HepG2 (cell line): ENCODE measurements around the gene PLEKHA6.

ENCODE experiments used
- CTCF ChIP-seq: sonication (generic); formaldehyde crosslinking; IDR thresholded peaks from 2 replicates; pipeline ENCODE4 v1.5.0; 2020; ENCODE audit warnings: mild to moderate bottlenecking, missing genetic modification reagents, moderate library complexity
- EP300 ChIP-seq, 3 experiments: sonication (generic) in 1 of 3; formaldehyde crosslinking in 1 of 3; IDR thresholded peaks; 2 replicates each; pipeline versions ENCODE4 v1.5.1 to v1.6.1; 2011 to 2020; ENCODE audit warnings: low read depth in 2 of 3, low read length in 2 of 3, borderline replicate concordance in 1 of 3, improper control_type of control experiment in 1 of 3, mild to moderate bottlenecking in 1 of 3, missing genetic modification reagents in 1 of 3, moderate library complexity in 1 of 3
- HHEX ChIP-seq: IDR thresholded peaks from 2 replicates; pipeline ENCODE4 v1.6.1; 2016; ENCODE audit warnings: control low read depth
- MAFF ChIP-seq: IDR thresholded peaks from 2 replicates; pipeline ENCODE4 v1.6.1; 2011; ENCODE audit warnings: low read depth, low read length, improper control_type of control experiment
- MAFK ChIP-seq, 2 experiments: IDR thresholded peaks in 1 of 2; conservative IDR thresholded peaks in 1 of 2; 2 replicates each; pipeline ENCODE4 v1.6.1; 2011; ENCODE audit warnings: improper control_type of control experiment in 2 of 2, low read length in 2 of 2
- RFX5 ChIP-seq: IDR thresholded peaks from 2 replicates; pipeline ENCODE4 v1.6.1; 2011; ENCODE audit warnings: low read depth, low read length, improper control_type of control experiment
- RFXAP ChIP-seq: sonication (generic); formaldehyde crosslinking; IDR thresholded peaks from 2 replicates; pipeline ENCODE4 v1.4.0; 2020; ENCODE audit warnings: missing genetic modification reagents, borderline replicate concordance
- TBP ChIP-seq: sonication (generic); formaldehyde crosslinking; IDR thresholded peaks from 2 replicates; pipeline ENCODE4 v1.5.0; 2020; ENCODE audit warnings: missing genetic modification reagents
- TGIF2 ChIP-seq: IDR thresholded peaks from 2 replicates; pipeline ENCODE4 v1.6.1; 2016; ENCODE audit warnings: control low read depth, missing compliant biosample characterization
- USF2 ChIP-seq, 2 experiments: sonication (generic) in 1 of 2; formaldehyde crosslinking in 1 of 2; IDR thresholded peaks; 2 replicates each; pipeline versions ENCODE4 v1.5.1 to v1.6.1; 2011 to 2020; ENCODE audit warnings: borderline replicate concordance in 1 of 2, low read depth in 1 of 2, low read length in 1 of 2, mild to moderate bottlenecking in 1 of 2, missing genetic modification reagents in 1 of 2, moderate library complexity in 1 of 2
- ZNF570 ChIP-seq: sonication (generic); formaldehyde crosslinking; IDR thresholded peaks from 2 replicates; pipeline ENCODE4 v1.4.0; 2020; ENCODE audit warnings: mild to moderate bottlenecking, missing genetic modification reagents, borderline replicate concordance

- TF ChIP-seq CTCF (CRISPR knock-in tag) (no peak), ZNF570 (CRISPR knock-in tag) (no peak), TGIF2 (CRISPR knock-in tag) (no peak), RFXAP (no peak), EP300 (IDR thresholded peaks at IDR 0.05; ENCODE audit: low read depth in 2 of 2, low read length in 2 of 2) (no peak), EP300 (CRISPR knock-in tag; IDR thresholded peaks at IDR 0.05; ENCODE audit: borderline replicate concordance) (no peak), MAFF (no peak), TBP (CRISPR knock-in tag) (no peak), USF2 (IDR thresholded peaks at IDR 0.05; ENCODE audit: low read depth, low read length) (no peak), USF2 (CRISPR knock-in tag; IDR thresholded peaks at IDR 0.05; ENCODE audit: borderline replicate concordance) (no peak), MAFK (conservative IDR thresholded peaks at IDR 0.05 in 1 of 2, IDR thresholded peaks at IDR 0.05 in 1 of 2; ENCODE audit: low read length in 2 of 2) (no peak), HHEX (CRISPR knock-in tag) (no peak), RFX5 (no peak)
Measured at GRCh38 chr1:204241050-204241449, 118.7 kb downstream of the PLEKHA6 start.
